IMR-90 (cell line): ENCODE measurements around the gene NAB2. TPM values are rescaled to one million over a fixed set of nuclear protein-coding genes. Genes with fewer than 3 reads are reported as not detected.
A peak's percentile ranks its signal among the peaks of the same experiment; 100 is the strongest.

Experiments used
- ATAC-seq: fragments of 200-7000 bp; cut with Tn5 transposase; 2 replicates; pipeline ENCODE4 v1.9.1; 2020; ENCODE audit warnings: low read depth, mild to moderate bottlenecking, moderate library complexity
- BruUV-seq: library from RNA; stranded (reverse); fragments of 400-500 nt; replicated peaks from 2 replicates; lab custom pipeline; 2021; lab: Mats Ljungman, UMichigan
- CTCF ChIA-PET: fragments of 300-600 bp; formaldehyde crosslinking; extraction: SDS; loops from one replicate; lab custom pipeline; 2021; ENCODE audit warnings: antibody characterized with exemption; lab: Yijun Ruan, JAX
- POLR2A ChIA-PET: fragments of 300-600 bp; sonication (Branson Sonifier 250); formaldehyde crosslinking; loops from one replicate; lab custom pipeline; 2022; ENCODE audit warnings: antibody characterized with exemption; ENCODE audit not compliant: unreplicated experiment; lab: Charles Lee
- DNase-seq: peaks from one replicate; pipeline ENCODE4 v3.0.0; 2013
- H2AFZ ChIP-seq: replicated peaks from 2 replicates; pipeline ENCODE3; 2013; ENCODE audit warnings: low read length, mild to moderate bottlenecking; ENCODE audit not compliant: poor library complexity
- H2AK5ac ChIP-seq: 2 replicates; pipeline ENCODE4 v1.6.1; 2013; ENCODE audit warnings: low read depth, low read length, inconsistent platforms
- H2AK9ac ChIP-seq: replicated peaks from 2 replicates; pipeline ENCODE3; 2013; ENCODE audit warnings: mild to moderate bottlenecking, low read depth, low read length, moderate library complexity; ENCODE audit not compliant: poor library complexity
- H2BK120ac ChIP-seq: 2 replicates; pipeline ENCODE4 v1.6.1; 2013; ENCODE audit warnings: low read depth, low read length, inconsistent platforms
- H2BK15ac ChIP-seq: 3 replicates; pipeline ENCODE4 v1.6.1; 2013; ENCODE audit warnings: low read depth, low read length, inconsistent platforms
- H2BK20ac ChIP-seq: 2 replicates; pipeline ENCODE4 v1.6.1; 2013; ENCODE audit warnings: low read depth, mild to moderate bottlenecking, inconsistent platforms, low read length, moderate library complexity
- H2BK5ac ChIP-seq: 2 replicates; pipeline ENCODE4 v1.6.1; 2013; ENCODE audit warnings: mild to moderate bottlenecking, low read depth, low read length, inconsistent platforms; ENCODE audit not compliant: poor library complexity, severe bottlenecking
- H3K14ac ChIP-seq: replicated peaks from 2 replicates; pipeline ENCODE4 v1.6.1; 2013; ENCODE audit warnings: low read depth, low read length, inconsistent platforms
- H3K18ac ChIP-seq: 2 replicates; pipeline ENCODE4 v1.6.1; 2013; ENCODE audit warnings: low read depth, low read length, control low read depth
- H3K23ac ChIP-seq: 2 replicates; pipeline ENCODE4 v1.6.1; 2013; ENCODE audit warnings: low read depth, low read length, inconsistent platforms
- H3K27ac ChIP-seq: 2 replicates; pipeline ENCODE4 v1.5.1; 2013; ENCODE audit warnings: mild to moderate bottlenecking, control low read depth, low read length; ENCODE audit not compliant: insufficient read depth
- H3K27me3 ChIP-seq: 2 replicates; pipeline ENCODE4 v1.6.1; 2013; ENCODE audit warnings: low read length; ENCODE audit not compliant: control insufficient read depth, insufficient read depth
- H3K36me3 ChIP-seq: 2 replicates; pipeline ENCODE4 v1.6.1; 2013; ENCODE audit warnings: low read length, mixed read lengths; ENCODE audit not compliant: control insufficient read depth, insufficient read depth
- H3K4ac ChIP-seq: 2 replicates; pipeline ENCODE4 v1.6.1; 2013; ENCODE audit warnings: low read depth, low read length, inconsistent platforms
- H3K4me1 ChIP-seq: 2 replicates; pipeline ENCODE4 v1.6.1; 2013; ENCODE audit warnings: low read length, mixed read lengths; ENCODE audit not compliant: control insufficient read depth, insufficient read depth
- H3K4me2 ChIP-seq: 2 replicates; pipeline ENCODE4 v1.6.1; 2013; ENCODE audit warnings: low read depth, mild to moderate bottlenecking, control low read depth, low read length, moderate library complexity
- H3K4me3 ChIP-seq: 2 replicates; pipeline ENCODE4 v1.5.1; 2013; ENCODE audit warnings: low read depth, mild to moderate bottlenecking, control low read depth, low read length, moderate library complexity; ENCODE audit not compliant: insufficient read depth
- H3K56ac ChIP-seq: 2 replicates; pipeline ENCODE4 v1.6.1; 2013; ENCODE audit warnings: low read length, inconsistent platforms; ENCODE audit not compliant: insufficient read depth; ENCODE audit errors: extremely low read depth
- H3K79me1 ChIP-seq, 2 experiments: 2 replicates each; pipeline ENCODE4 v1.6.1; 2013; ENCODE audit warnings: low read length in 2 of 2, inconsistent platforms in 1 of 2, low read depth in 1 of 2
- H3K9ac ChIP-seq: 2 replicates; pipeline ENCODE4 v1.6.1; 2013; ENCODE audit warnings: low read depth, low read length, control low read depth
- H3K9me1 ChIP-seq: 2 replicates; pipeline ENCODE4 v1.6.1; 2013; ENCODE audit warnings: low read length, inconsistent platforms; ENCODE audit not compliant: insufficient read depth
- H3K9me3 ChIP-seq: 2 replicates; pipeline ENCODE4 v1.6.1; 2013; ENCODE audit warnings: low read length; ENCODE audit not compliant: control insufficient read depth, insufficient read depth
- H4K20me1 ChIP-seq: 2 replicates; pipeline ENCODE4 v1.6.1; 2013; ENCODE audit warnings: low read length, inconsistent platforms; ENCODE audit not compliant: insufficient read depth
- H4K5ac ChIP-seq: 2 replicates; pipeline ENCODE4 v1.6.1; 2013; ENCODE audit warnings: mild to moderate bottlenecking, low read depth, low read length, control low read depth
- H4K8ac ChIP-seq, 2 experiments: 2 replicates each; pipeline ENCODE4 v1.6.1; 2013; ENCODE audit warnings: low read depth in 2 of 2, low read length in 2 of 2, control low read depth in 1 of 2, inconsistent platforms in 1 of 2
- H4K91ac ChIP-seq: 2 replicates; pipeline ENCODE4 v1.6.1; 2013; ENCODE audit warnings: low read depth, low read length, inconsistent platforms; ENCODE audit not compliant: insufficient read depth
- BHLHE40 ChIP-seq: fragments of 150-350 bp; IDR thresholded peaks from 2 replicates; pipeline ENCODE4 v1.6.1; 2016; ENCODE audit warnings: mild to moderate bottlenecking, low read depth, low read length
- CEBPB ChIP-seq: IDR thresholded peaks from 2 replicates; pipeline ENCODE4 v1.6.1; 2012; ENCODE audit warnings: low read depth, low read length, improper control_type of control experiment
- CHD1 ChIP-seq: IDR thresholded peaks from 2 replicates; pipeline ENCODE4 v1.6.1; 2012; ENCODE audit warnings: low read depth, low read length, improper control_type of control experiment
- FOS ChIP-seq: fragments of 150-350 bp; IDR thresholded peaks from 2 replicates; pipeline ENCODE4 v1.6.1; 2016; ENCODE audit warnings: low read depth, low read length
- MAFK ChIP-seq: IDR thresholded peaks from 2 replicates; pipeline ENCODE4 v1.6.1; 2012; ENCODE audit warnings: low read depth, low read length, improper control_type of control experiment
- MAZ ChIP-seq: IDR thresholded peaks from 2 replicates; pipeline ENCODE4 v1.6.1; 2012; ENCODE audit warnings: low read depth, mild to moderate bottlenecking, low read length, improper control_type of control experiment, moderate library complexity, borderline replicate concordance
- MXI1 ChIP-seq: IDR thresholded peaks from 2 replicates; pipeline ENCODE4 v1.6.1; 2012; ENCODE audit warnings: low read depth, mild to moderate bottlenecking, low read length, moderate library complexity, borderline replicate concordance
- NFE2L2 ChIP-seq: fragments of 150-350 bp; IDR thresholded peaks from 2 replicates; pipeline ENCODE4 v1.6.1; 2016; ENCODE audit warnings: low read depth, mild to moderate bottlenecking, low read length
- POLR2A ChIP-seq: IDR thresholded peaks from 2 replicates; pipeline ENCODE4 v1.6.1; 2012; ENCODE audit warnings: mild to moderate bottlenecking, low read depth, low read length
- RAD21 ChIP-seq: IDR thresholded peaks from 2 replicates; pipeline ENCODE4 v1.6.1; 2012; ENCODE audit warnings: low read length, improper control_type of control experiment
- RCOR1 ChIP-seq: IDR thresholded peaks from 2 replicates; pipeline ENCODE4 v1.6.1; 2012; ENCODE audit warnings: mild to moderate bottlenecking, low read length, improper control_type of control experiment; ENCODE audit not compliant: insufficient replicate concordance
- RFX5 ChIP-seq: IDR thresholded peaks from 2 replicates; pipeline ENCODE4 v1.8.0; 2012; ENCODE audit warnings: low read depth, mild to moderate bottlenecking, low read length, moderate library complexity
- SMC3 ChIP-seq: fragments of 150-350 bp; IDR thresholded peaks from 2 replicates; pipeline ENCODE4 v1.6.1; 2016; ENCODE audit warnings: low read depth, mild to moderate bottlenecking, antibody characterized with exemption, low read length, moderate library complexity
- WGBS, 2 experiments: methylation state at CpG; one replicate each; pipeline versions ENCODE4 v1.1.5 to v1.1.7; 2013; ENCODE audit warnings: missing lambda C conversion rate in 2 of 2; ENCODE audit not compliant: insufficient read length in 1 of 2; ENCODE audit errors: extremely low coverage in 2 of 2; 5-methylcytosine and 5-hydroxymethylcytosine counted together
- dilution Hi-C: fragments of 300-500 bp; cut with HindIII; formaldehyde crosslinking; loops from one replicate; pipeline ENCODE4 v1.14.3; 2018; ENCODE audit warnings: low sequenced_read_pairs; ENCODE audit not compliant: unreplicated experiment
- in situ Hi-C: fragments of 300-500 bp; cut with MboI; formaldehyde crosslinking; loops from 3 replicates; pipeline ENCODE4 v1.14.3; 2019; ENCODE audit warnings: low sequenced_read_pairs, inconsistent platforms, mixed read lengths
- intact Hi-C: fragments of 100-400 bp; cut with micrococcal nuclease; formaldehyde crosslinking; loops from 2 replicates; pipeline ENCODE4 v1.10.0; 2022
- polyA plus RNA-seq, 3 experiments: library from polyadenylated mRNA; depleted of rRNA; stranded (reverse); fragments of >200 nt; gene quantifications; 2 replicates each; pipeline ENCODE4 v1.2.3, GENCODE V29; 2012; ENCODE audit warnings: low replicate concordance in 1 of 3
- total RNA-seq: library from RNA; depleted of rRNA; stranded (reverse); fragments of >200 nt; gene quantifications from 2 replicates; pipeline ENCODE4 v1.2.3, GENCODE V29; 2012
- TF ChIP-seq, protein P1 (sequence below): conservative IDR thresholded peaks from 2 replicates; pipeline ENCODE4 v1.5.1; 2012; ENCODE audit warnings: mild to moderate bottlenecking, low read depth, low read length, improper control_type of control experiment
- TF ChIP-seq, protein P2 (sequence below): fragments of 150-350 bp; IDR thresholded peaks from 2 replicates; pipeline ENCODE4 v1.6.1; 2017; ENCODE audit warnings: mild to moderate bottlenecking, antibody characterized with exemption, low read length, low read depth
- TF ChIP-seq, protein P3 (sequence below): fragments of 150-350 bp; IDR thresholded peaks from 2 replicates; pipeline ENCODE4 v1.6.1; 2016; ENCODE audit warnings: low read depth, mild to moderate bottlenecking, low read length, moderate library complexity, borderline replicate concordance

Gene NAB2
- total and polyA plus RNA-seq, 2 of the 4 experiments (the other 2 are of a cell fraction), result 65.1 to 68.8 TPM

DNA sequence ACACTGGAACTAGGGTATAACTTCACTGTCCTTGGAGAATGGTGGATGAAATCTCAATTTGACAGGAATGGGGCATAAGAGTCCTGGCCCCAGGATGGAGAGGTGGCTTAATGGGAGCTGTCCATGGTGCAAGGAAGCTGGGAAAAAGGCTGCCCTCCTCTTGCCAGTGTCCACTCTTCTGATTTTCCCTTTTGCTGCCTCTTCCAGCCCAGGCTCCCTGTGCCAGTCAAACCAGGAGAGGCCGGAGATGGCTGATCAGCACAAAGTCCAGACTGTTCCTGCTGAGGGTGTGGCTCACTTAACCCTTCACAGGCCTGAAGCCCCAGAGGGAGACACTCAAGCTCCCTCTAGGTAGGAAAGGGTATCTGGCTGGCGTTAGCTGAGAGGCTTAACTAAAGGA lies 39.0 kb upstream of the NAB2 start, which contains the start of gene MYO1A:
Gene MYO1A, minus strand, starts transcription at position 240 of the 400 bp plus-strand sequence. CDS start 1,806 bp downstream, outside the sequence.
- Histone ChIP-seq H3K4me2 (no peak within 1 kb of the TSS), H2BK15ac (no peak within 1 kb of the TSS), H3K23ac (no peak within 1 kb of the TSS), H3K14ac (no peak within 1 kb of the TSS), H2AFZ (no peak within 1 kb of the TSS), H3K9me1 (no peaks in the 10 kb centered on the region; the same call in 1 of the 2 replicates), H4K20me1 (peaks cover 10% of the 10 kb centered on the region; the same call in 1 of the 2 replicates), H2BK120ac (no peak within 1 kb of the TSS), H4K5ac (no peak within 1 kb of the TSS), H4K91ac (no peak within 1 kb of the TSS), H2AK5ac (no peak within 1 kb of the TSS), H3K27ac (no peak within 1 kb of the TSS), H2BK5ac (no peak within 1 kb of the TSS), H2AK9ac (no peak within 1 kb of the TSS), H3K27me3 (peaks cover 14% of the 10 kb centered on the region), H3K79me1 (no peaks in the 10 kb centered on the region), H3K36me3 (no peaks in the 10 kb centered on the region), H3K18ac (no peak within 1 kb of the TSS), H3K56ac (no peak within 1 kb of the TSS), H3K9me3 (no peaks in the 10 kb centered on the region), H3K9ac (no peak within 1 kb of the TSS), H3K4me3 (no peak within 1 kb of the TSS), H3K4me1 (peaks cover 3% of the 10 kb centered on the region; the same call in 1 of the 2 replicates), H3K4ac (no peak within 1 kb of the TSS), H4K8ac (no peak within 1 kb of the TSS), H2BK20ac (no peak within 1 kb of the TSS)
- dilution Hi-C loops (no loop called here), in situ Hi-C loops (loop anchor here (5.0 kb wide), 1 partner anchor 33 kb away; the partner anchor contains the start of gene TAC3), intact Hi-C loops (no loop called here)
- DNase-seq, result peak; percentile 19
- BruUV-seq, result no TSS peak
- no peak for TF ChIP-seq BHLHE40
- TF ChIP-seq MXI1, result no peak
- no peak for TF ChIP-seq CEBPB
- TF ChIP-seq RCOR1, result no peak
- TF ChIP-seq SMC3, result no peak
- no peak for TF ChIP-seq RAD21
- TF ChIP-seq CHD1, result no peak
- no peak for TF ChIP-seq MAZ
- TF ChIP-seq FOS, result no peak
- no peak for TF ChIP-seq NFE2L2
- TF ChIP-seq RFX5, result no peak
- TF ChIP-seq, protein P1, sequence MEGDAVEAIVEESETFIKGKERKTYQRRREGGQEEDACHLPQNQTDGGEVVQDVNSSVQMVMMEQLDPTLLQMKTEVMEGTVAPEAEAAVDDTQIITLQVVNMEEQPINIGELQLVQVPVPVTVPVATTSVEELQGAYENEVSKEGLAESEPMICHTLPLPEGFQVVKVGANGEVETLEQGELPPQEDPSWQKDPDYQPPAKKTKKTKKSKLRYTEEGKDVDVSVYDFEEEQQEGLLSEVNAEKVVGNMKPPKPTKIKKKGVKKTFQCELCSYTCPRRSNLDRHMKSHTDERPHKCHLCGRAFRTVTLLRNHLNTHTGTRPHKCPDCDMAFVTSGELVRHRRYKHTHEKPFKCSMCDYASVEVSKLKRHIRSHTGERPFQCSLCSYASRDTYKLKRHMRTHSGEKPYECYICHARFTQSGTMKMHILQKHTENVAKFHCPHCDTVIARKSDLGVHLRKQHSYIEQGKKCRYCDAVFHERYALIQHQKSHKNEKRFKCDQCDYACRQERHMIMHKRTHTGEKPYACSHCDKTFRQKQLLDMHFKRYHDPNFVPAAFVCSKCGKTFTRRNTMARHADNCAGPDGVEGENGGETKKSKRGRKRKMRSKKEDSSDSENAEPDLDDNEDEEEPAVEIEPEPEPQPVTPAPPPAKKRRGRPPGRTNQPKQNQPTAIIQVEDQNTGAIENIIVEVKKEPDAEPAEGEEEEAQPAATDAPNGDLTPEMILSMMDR, result no peak
- no peak for TF ChIP-seq MAFK
- TF ChIP-seq POLR2A, result no peak
- TF ChIP-seq, protein P2, sequence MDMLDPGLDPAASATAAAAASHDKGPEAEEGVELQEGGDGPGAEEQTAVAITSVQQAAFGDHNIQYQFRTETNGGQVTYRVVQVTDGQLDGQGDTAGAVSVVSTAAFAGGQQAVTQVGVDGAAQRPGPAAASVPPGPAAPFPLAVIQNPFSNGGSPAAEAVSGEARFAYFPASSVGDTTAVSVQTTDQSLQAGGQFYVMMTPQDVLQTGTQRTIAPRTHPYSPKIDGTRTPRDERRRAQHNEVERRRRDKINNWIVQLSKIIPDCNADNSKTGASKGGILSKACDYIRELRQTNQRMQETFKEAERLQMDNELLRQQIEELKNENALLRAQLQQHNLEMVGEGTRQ, result no peak
- TF ChIP-seq, protein P3, sequence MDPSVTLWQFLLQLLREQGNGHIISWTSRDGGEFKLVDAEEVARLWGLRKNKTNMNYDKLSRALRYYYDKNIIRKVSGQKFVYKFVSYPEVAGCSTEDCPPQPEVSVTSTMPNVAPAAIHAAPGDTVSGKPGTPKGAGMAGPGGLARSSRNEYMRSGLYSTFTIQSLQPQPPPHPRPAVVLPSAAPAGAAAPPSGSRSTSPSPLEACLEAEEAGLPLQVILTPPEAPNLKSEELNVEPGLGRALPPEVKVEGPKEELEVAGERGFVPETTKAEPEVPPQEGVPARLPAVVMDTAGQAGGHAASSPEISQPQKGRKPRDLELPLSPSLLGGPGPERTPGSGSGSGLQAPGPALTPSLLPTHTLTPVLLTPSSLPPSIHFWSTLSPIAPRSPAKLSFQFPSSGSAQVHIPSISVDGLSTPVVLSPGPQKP, result no peak
- ChIA-PET CTCF (interaction anchor here (1.2 kb wide), 1 partner anchor 20 kb away, joined by 3 read pairs; no protein-coding TSS in a partner anchor), POLR2A (no interaction called here)
- peak; percentile 73 for ATAC-seq
- 60% methylated on average over 1 of the region's 2 CpGs; no CpG with 5 or more reads in 1 of the 2 experiments for WGBS, 2 experiments
